ENCODE measurements around the gene PRDM11. TPM values are rescaled to one million over a fixed set of nuclear protein-coding genes. Genes with fewer than 3 reads are reported as not detected.

The PRDM11 gene
- total RNA-seq, 4 donors from 2014 or later = 5.0 to 15.4 (median 9.5) TPM

DNA sequence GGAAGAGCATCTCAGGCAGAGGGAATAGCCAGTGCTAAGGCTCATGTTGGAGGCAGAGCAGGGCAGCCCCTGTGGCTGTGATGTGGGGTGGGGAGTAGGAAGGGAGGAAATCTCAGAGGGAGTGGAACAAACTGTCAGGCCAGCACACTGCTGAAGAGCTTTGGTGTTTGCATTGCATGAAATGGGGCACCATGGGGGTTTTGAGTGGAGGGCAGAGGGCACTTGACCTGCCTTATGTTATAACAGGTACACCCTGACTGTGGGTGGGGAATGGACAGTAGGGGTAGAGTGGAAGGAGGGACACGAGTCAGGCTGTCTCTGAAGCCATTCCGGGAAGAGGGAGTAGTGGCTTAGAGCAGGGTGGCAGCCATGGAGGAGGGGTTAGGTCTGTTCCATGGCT lies 24.0 kb downstream of the PRDM11 start:
- H3K9me3 ChIP-seq = no peaks in the 10 kb centered on the region
- H3K4me3 ChIP-seq = no peak overlapping the region
- intact Hi-C loops (cut with DNase I; ENCODE audit: low total_unique reads) = no loop called here
- no peak overlapping the region for H3K27ac ChIP-seq
- no peaks in the 10 kb centered on the region for H3K36me3 ChIP-seq
- no peaks in the 10 kb centered on the region for H3K27me3 ChIP-seq
- ATAC-seq (no peak), DNase-seq (no peak)
- H3K4me1 ChIP-seq = peaks cover 9 to 10% of the 10 kb centered on the region in 2 donors
- TF ChIP-seq, protein P1, sequence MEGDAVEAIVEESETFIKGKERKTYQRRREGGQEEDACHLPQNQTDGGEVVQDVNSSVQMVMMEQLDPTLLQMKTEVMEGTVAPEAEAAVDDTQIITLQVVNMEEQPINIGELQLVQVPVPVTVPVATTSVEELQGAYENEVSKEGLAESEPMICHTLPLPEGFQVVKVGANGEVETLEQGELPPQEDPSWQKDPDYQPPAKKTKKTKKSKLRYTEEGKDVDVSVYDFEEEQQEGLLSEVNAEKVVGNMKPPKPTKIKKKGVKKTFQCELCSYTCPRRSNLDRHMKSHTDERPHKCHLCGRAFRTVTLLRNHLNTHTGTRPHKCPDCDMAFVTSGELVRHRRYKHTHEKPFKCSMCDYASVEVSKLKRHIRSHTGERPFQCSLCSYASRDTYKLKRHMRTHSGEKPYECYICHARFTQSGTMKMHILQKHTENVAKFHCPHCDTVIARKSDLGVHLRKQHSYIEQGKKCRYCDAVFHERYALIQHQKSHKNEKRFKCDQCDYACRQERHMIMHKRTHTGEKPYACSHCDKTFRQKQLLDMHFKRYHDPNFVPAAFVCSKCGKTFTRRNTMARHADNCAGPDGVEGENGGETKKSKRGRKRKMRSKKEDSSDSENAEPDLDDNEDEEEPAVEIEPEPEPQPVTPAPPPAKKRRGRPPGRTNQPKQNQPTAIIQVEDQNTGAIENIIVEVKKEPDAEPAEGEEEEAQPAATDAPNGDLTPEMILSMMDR (IDR thresholded peaks at IDR 0.05 in 4 of 5, conservative IDR thresholded peaks at IDR 0.05 in 1 of 5) = no peak
- TF ChIP-seq POLR2A (IDR thresholded peaks at IDR 0.05) = no peak
- in situ Hi-C loops (cut with MboI; ENCODE audit: low sequenced_read_pairs in 4 of 4) = no loop called here

DNA sequence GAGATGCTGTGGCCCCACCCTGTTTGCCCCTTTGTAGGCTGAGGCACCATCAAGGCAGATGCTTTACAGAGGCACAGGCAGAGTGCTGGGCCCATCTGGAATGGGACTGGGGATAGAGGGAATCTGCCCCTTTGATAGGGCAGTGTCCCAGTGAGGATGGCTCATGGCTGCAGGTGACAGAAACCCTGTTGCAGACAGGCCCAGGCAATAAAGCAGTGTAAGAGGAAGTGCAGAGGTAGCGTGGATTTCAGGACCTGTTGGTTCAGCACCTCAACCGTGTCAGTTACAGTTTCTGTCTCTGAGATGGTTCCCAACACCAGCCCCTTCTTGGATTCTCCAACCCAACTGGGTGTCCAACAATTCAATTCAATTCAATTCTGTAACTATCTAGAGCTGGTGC lies 25.1 kb downstream of the PRDM11 start:
- Histone ChIP-seq H3K4me1 (peaks cover 9 to 10% of the 10 kb centered on the region in 2 donors), H3K9me3 (no peaks in the 10 kb centered on the region), H3K27me3 (no peaks in the 10 kb centered on the region), H3K4me3 (no peak overlapping the region), H3K27ac (no peak overlapping the region), H3K36me3 (no peaks in the 10 kb centered on the region)
- ATAC-seq (no peak), DNase-seq (no peak)
- in situ Hi-C loops (cut with MboI; ENCODE audit: low sequenced_read_pairs in 4 of 4) = no loop called here
- intact Hi-C loops (cut with DNase I; ENCODE audit: low total_unique reads) = no loop called here
- TF ChIP-seq, protein P1 (IDR thresholded peaks at IDR 0.05 in 4 of 5, conservative IDR thresholded peaks at IDR 0.05 in 1 of 5) = no peak
- no peak for TF ChIP-seq POLR2A (IDR thresholded peaks at IDR 0.05)

DNA sequence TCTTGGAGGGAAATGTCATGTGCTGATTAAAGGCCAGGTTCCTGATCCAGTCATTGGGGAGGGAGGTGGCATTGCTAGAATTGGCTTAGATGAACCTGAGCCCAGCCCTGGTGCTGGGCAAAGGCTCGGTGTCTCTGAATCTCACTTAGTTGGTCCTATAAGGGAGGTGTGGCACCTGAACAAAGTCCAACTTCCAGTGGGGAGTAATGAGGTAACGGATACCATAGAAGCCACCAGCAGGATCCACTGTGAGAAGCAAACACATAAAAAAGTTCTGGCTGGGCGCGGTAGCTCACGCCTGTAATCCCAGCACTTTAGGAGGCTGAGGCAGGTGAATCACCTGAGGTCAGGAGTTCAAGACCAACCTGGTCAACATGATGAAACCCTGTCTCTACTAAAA lies 26.6 kb downstream of the PRDM11 start:
- in situ Hi-C loops (cut with MboI; ENCODE audit: low sequenced_read_pairs in 4 of 4) (no loop called here), intact Hi-C loops (cut with DNase I; ENCODE audit: low total_unique reads) (no loop called here)
- no peak for DNase-seq
- Histone ChIP-seq H3K9me3 (no peaks in the 10 kb centered on the region), H3K27me3 (no peaks in the 10 kb centered on the region), H3K4me1 (peaks cover 9 to 10% of the 10 kb centered on the region in 2 donors), H3K27ac (no peak overlapping the region), H3K4me3 (no peak overlapping the region), H3K36me3 (no peaks in the 10 kb centered on the region)
- ATAC-seq = no peak
- TF ChIP-seq, protein P1 (IDR thresholded peaks at IDR 0.05 in 4 of 5, conservative IDR thresholded peaks at IDR 0.05 in 1 of 5) = no peak
- TF ChIP-seq POLR2A (IDR thresholded peaks at IDR 0.05) = no peak

DNA sequence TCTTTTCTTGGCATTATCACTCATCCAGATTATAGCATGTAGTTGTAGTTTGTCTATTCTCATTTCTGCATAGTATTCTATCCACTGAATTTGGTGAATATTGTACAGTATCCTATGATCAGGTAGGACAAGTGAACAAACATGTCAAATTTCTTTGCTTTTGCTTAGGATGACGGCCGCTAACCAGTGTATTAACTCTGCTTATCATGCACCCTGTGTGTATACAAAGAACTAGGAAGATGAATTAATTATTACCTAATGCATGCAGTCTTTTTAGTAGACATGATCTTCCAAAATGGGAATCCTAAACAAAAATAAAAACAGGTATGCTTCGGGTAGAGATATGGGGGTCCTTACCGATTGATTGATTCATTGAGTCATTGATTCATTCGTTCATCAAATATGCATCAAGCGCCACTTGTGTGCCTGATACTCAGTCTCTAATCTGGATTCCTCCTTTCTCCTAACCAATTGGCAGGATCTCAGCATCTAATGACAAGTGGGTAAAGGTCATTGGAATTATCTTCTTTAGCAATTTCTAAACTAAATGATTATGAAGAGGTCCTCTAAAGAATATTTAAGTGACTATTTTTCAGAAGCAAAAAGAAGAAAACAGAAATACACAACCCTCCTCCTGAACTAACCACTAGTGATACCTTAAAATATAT lies 27.9 kb downstream of the PRDM11 start:
- Histone ChIP-seq H3K27ac (no peak overlapping the region), H3K4me1 (peaks cover 3 to 9% of the 10 kb centered on the region in 2 donors), H3K4me3 (no peak overlapping the region), H3K9me3 (no peaks in the 10 kb centered on the region), H3K27me3 (no peaks in the 10 kb centered on the region), H3K36me3 (no peaks in the 10 kb centered on the region)
- in situ Hi-C loops (cut with MboI; ENCODE audit: low sequenced_read_pairs in 4 of 4) (no loop called here), intact Hi-C loops (cut with DNase I; ENCODE audit: low total_unique reads) (no loop called here)
- ATAC-seq (no peak), DNase-seq (no peak)
- TF ChIP-seq, protein P1 (IDR thresholded peaks at IDR 0.05 in 4 of 5, conservative IDR thresholded peaks at IDR 0.05 in 1 of 5) = no peak
- no peak for TF ChIP-seq POLR2A (IDR thresholded peaks at IDR 0.05)

DNA sequence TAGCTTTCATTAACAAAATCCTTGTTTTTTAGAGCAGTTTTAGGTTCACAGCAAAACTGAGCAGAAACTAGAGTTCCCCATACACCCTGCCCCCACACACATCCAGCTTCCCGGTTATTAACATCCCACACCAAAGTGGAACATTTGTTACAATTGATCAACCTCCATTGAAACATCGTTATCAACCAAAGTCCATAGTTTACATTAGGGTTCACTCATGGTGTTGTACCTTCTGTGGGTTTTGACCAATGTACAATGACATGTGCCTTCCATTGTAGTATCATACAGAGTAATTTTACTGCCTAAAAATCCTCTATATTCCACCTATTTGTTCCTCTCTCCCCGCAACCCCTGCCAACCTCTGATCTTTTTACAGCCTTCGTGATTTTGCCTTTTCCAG lies 28.5 kb downstream of the PRDM11 start:
- in situ Hi-C loops (cut with MboI; ENCODE audit: low sequenced_read_pairs in 4 of 4) = no loop called here
- TF ChIP-seq POLR2A (IDR thresholded peaks at IDR 0.05) = no peak
- TF ChIP-seq, protein P1 (IDR thresholded peaks at IDR 0.05 in 4 of 5, conservative IDR thresholded peaks at IDR 0.05 in 1 of 5) = no peak
- intact Hi-C loops (cut with DNase I; ENCODE audit: low total_unique reads) = no loop called here
- Histone ChIP-seq H3K4me3 (no peak overlapping the region), H3K4me1 (peaks cover 0 to 10% of the 10 kb centered on the region in 2 donors), H3K9me3 (no peaks in the 10 kb centered on the region), H3K27me3 (no peaks in the 10 kb centered on the region), H3K36me3 (no peaks in the 10 kb centered on the region), H3K27ac (no peak overlapping the region)
- DNase-seq (no peak), ATAC-seq (no peak)

All from gastrocnemius medialis (tissue), 4 donors.